Heart right ventricle (tissue), 16 donors: ENCODE data around the gene NR5A1. TPM values are rescaled to one million over a fixed set of nuclear protein-coding genes. Genes with fewer than 3 reads are reported as not detected.

Experiments
- ATAC-seq, 8 donors: fragments of 200-7000 bp; cut with Tn5 transposase; one replicate each; pipeline ENCODE4 v1.9.1; 2020; ENCODE audit warnings: mild to moderate bottlenecking in 8 of 8, moderate library complexity in 8 of 8, moderate number of reproducible peaks in 1 of 8
- DNase-seq, 2 donors: peaks; one replicate each; pipeline ENCODE4 v3.0.0-alpha.2; 2020
- H3K27ac ChIP-seq, 10 donors: fragments of 200-600 bp; sonication (generic) in 2 of 10; one replicate each; pipeline versions ENCODE4 v1.5.0 to v1.8.0; 2020 to 2022; ENCODE audit warnings: mild to moderate bottlenecking in 3 of 10
- H3K27me3 ChIP-seq, 7 donors: fragments of 200-600 bp; one replicate each; pipeline ENCODE4 v1.8.0; 2021 to 2022; ENCODE audit warnings: mild to moderate bottlenecking in 2 of 7
- H3K36me3 ChIP-seq, 9 donors: fragments of 200-600 bp; sonication (generic) in 1 of 9; one replicate each; pipeline versions ENCODE4 v1.5.0 to v1.8.0; 2020 to 2022; ENCODE audit warnings: mild to moderate bottlenecking in 2 of 9
- H3K4me1 ChIP-seq, 9 donors: fragments of 200-600 bp; sonication (generic) in 1 of 9; one replicate each; pipeline versions ENCODE4 v1.5.0 to v1.8.0; 2020 to 2022; ENCODE audit warnings: mild to moderate bottlenecking in 4 of 9
- H3K4me3 ChIP-seq, 10 donors: fragments of 200-600 bp; sonication (generic) in 2 of 10; one replicate each; pipeline versions ENCODE4 v1.5.0 to v1.8.0; 2020 to 2022; ENCODE audit warnings: mild to moderate bottlenecking in 7 of 10, moderate library complexity in 2 of 10
- H3K9me3 ChIP-seq, 11 donors: fragments of 200-600 bp in 10 of 11; sonication (generic) in 2 of 11; one replicate each; pipeline versions ENCODE4 v1.5.0 to v1.8.0; 2013 to 2022; ENCODE audit warnings: mild to moderate bottlenecking in 2 of 11, control low read depth in 1 of 11, moderate library complexity in 1 of 11
- WGBS, 2 donors: extraction: QIAGEN DNeasy Blood & Tissue Kit; methylation state at CpG; one replicate each; pipeline ENCODE4 v1.1.7; 2013; ENCODE audit warnings: inconsistent platforms in 1 of 2; 5-methylcytosine and 5-hydroxymethylcytosine counted together
- intact Hi-C, 10 donors: fragments of 100-400 bp; cut with DNase I; formaldehyde crosslinking; loops; one replicate each; pipeline versions ENCODE4 v1.11.1 to v1.14.2; 2022
- polyA plus RNA-seq, 2 donors: library from polyadenylated mRNA; stranded (reverse); fragments of 200-250 nt; gene quantifications; one replicate each; pipeline ENCODE4 v1.2.3, GENCODE V29; 2013
- total RNA-seq, 10 donors: library from RNA; stranded (reverse); fragmentation: NEBNext Ultra II Directional in 3 of 10; extraction: Animal tissue kit (Norgen Biotek cat#: 25700) in 3 of 10; gene quantifications; one replicate each; pipeline versions ENCODE4 v1.2.1 to v1.2.4, GENCODE V29; 2021 to 2023
- TF ChIP-seq, protein P1 (sequence below), 9 donors: fragments of 200-600 bp; sonication (generic) in 2 of 9; IDR thresholded peaks; one replicate each; pipeline versions ENCODE4 v1.5.0 to v1.8.0; 2021 to 2022; ENCODE audit warnings: antibody characterized with exemption in 9 of 9, mild to moderate bottlenecking in 5 of 9, moderate library complexity in 1 of 9
- donor health status: Arrhythmogenic right ventricular cardiomyopathy.
- donor health status: ischemic (EF 13 %, LVEDD 7.1; RV severe dilation, severe dysfunction).
- donor health status: healthy with polysubstance abuse.
- donor health status: DM: no; HTN: yes; CAD: no.
- donor health status: DM: no; HTN: no; CAD: no.
- donor health status: ischemic (EF 25% LVEDD 6.9; RV normal size, moderate dysfunction).
- donor health status: ischemic (EF 25% LVEDD 5.7; RV mildly dilated, moderate dysfunction).
- donor health status: healthy.
- donor health status: DM: yes; HTN: yes; CAD: no.
- donor health status: Ischemic cardiomyopathy.
- donor health status: ischemic (EF 35%, LVEDD 5.7; RV mildly dilated, moderate dysfunction).
- donor health status: nonischemic (EF 11% LVEDD 7.7; RV severe dilation, severe dysfunction).
- donor health status: DM: yes; HTN: yes; CAD: no.
- donor health status: PGD.
- donor health status: ischemic (EF 29% LVEDD 5.4; RV normal size, mild dysfunction).
- donor health status: nonischemic (EF 23%, LVEDD 6.1; RV moderate dilation, normal function).

The NR5A1 gene
- total and polyA plus RNA-seq, 12 donors = 0.01 to 0.15 TPM; not detected in 10

- intact Hi-C loops = no loop called here
- ATAC-seq (no peak), DNase-seq (no peak)
- WGBS, 2 donors = 95 to 96% methylated on average over 9 of the region's 9 CpGs
- Histone ChIP-seq H3K4me3 (no peak overlapping the region), H3K27ac (no peak overlapping the region), H3K4me1 (no peaks in the 10 kb centered on the region), H3K9me3 (no peaks in the 10 kb centered on the region), H3K36me3 (no peaks in the 10 kb centered on the region), H3K27me3 (peaks cover 11 to 91% (median 76%) of the 10 kb centered on the region in 7 donors)
- TF ChIP-seq, protein P1, sequence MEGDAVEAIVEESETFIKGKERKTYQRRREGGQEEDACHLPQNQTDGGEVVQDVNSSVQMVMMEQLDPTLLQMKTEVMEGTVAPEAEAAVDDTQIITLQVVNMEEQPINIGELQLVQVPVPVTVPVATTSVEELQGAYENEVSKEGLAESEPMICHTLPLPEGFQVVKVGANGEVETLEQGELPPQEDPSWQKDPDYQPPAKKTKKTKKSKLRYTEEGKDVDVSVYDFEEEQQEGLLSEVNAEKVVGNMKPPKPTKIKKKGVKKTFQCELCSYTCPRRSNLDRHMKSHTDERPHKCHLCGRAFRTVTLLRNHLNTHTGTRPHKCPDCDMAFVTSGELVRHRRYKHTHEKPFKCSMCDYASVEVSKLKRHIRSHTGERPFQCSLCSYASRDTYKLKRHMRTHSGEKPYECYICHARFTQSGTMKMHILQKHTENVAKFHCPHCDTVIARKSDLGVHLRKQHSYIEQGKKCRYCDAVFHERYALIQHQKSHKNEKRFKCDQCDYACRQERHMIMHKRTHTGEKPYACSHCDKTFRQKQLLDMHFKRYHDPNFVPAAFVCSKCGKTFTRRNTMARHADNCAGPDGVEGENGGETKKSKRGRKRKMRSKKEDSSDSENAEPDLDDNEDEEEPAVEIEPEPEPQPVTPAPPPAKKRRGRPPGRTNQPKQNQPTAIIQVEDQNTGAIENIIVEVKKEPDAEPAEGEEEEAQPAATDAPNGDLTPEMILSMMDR (IDR thresholded peaks at IDR 0.05) = no peak
These were observed 23.7 kb downstream of the NR5A1 start for GRCh38 chr9:124483481-124483880.

DNA sequence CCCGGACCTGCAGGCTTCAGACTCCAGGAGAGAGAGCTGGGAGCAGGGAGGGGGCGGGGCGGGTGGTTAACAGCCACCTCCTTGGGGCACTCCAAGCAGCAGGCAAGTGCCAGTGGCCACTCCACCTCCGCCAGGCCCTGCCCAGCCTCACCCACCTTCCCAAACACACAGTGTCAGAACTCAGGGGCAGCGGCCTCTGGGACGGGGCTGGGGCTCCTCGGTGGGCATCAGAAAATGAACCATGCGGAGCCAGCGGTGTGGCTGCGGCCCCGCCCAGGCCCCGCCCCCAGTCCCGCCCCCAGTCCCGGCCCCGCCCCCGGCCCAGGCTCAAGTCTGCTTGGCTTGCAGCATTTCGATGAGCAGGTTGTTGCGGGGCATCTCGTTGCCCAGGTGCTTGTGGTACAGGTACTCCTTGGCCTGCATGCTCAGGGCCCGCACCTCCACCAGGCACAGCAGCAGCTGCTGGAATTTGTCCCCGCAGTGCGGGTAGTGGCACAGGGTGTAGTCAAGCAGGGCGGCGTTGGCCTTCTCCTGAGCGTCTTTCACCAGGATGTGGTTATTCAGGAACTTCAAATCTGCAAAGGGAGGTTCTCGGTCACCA is 24.7 kb downstream of the NR5A1 start:
- WGBS, 2 donors = 27 to 31% methylated on average over 26 of the region's 26 CpGs
- intact Hi-C loops = no loop called here
- no peaks in the 10 kb centered on the region for H3K36me3 ChIP-seq
- ATAC-seq (no peak), DNase-seq (no peak)
- H3K27ac ChIP-seq = no peak overlapping the region
- no peak overlapping the region for H3K4me3 ChIP-seq
- TF ChIP-seq, protein P1 (IDR thresholded peaks at IDR 0.05) = no peak
- H3K9me3 ChIP-seq = no peaks in the 10 kb centered on the region
- H3K4me1 ChIP-seq = peaks cover 0 to 8% (median 2%) of the 10 kb centered on the region in 9 donors
- H3K27me3 ChIP-seq = peaks cover 15 to 91% (median 82%) of the 10 kb centered on the region in 7 donors

GRCh38 chr9:124481115-124481514 is 26.1 kb downstream of the NR5A1 start:
- intact Hi-C loops = no loop called here
- Histone ChIP-seq H3K4me3 (no peak overlapping the region), H3K27ac (no peak overlapping the region), H3K9me3 (no peaks in the 10 kb centered on the region), H3K27me3 (peaks cover 20 to 91% (median 82%) of the 10 kb centered on the region in 7 donors), H3K36me3 (no peaks in the 10 kb centered on the region), H3K4me1 (peaks cover 0 to 12% (median 4%) of the 10 kb centered on the region in 9 donors)
- ATAC-seq (no peak), DNase-seq (no peak)
- 61 to 70% methylated on average over 17 of the region's 17 CpGs for WGBS, 2 donors
- TF ChIP-seq, protein P1 (IDR thresholded peaks at IDR 0.05) = no peak

DNA sequence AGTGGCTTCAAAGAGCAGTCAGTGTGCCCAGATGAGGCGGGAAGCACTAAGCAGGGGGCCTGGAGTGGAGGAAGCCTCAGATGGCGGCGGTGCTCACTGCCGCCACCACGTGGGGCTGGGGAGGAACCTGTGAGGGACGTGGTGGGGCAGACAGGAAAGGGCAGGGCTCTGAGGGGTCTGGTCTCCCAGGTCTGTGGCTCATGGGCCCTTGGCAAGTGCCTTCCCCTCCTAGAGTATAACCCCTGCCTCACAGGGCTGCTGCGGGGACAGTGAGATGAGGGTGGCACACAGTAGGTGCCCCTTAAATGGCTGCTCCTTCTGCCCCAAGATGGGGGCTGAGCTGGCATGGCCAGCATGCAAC is 26.6 kb downstream of the NR5A1 start:
- TF ChIP-seq, protein P1 (IDR thresholded peaks at IDR 0.05) = peak in 8 of 9 donors; percentile 6 to 45 (median 33)
- no peak overlapping the region for H3K4me3 ChIP-seq
- peaks cover 20 to 91% (median 82%) of the 10 kb centered on the region in 7 donors for H3K27me3 ChIP-seq
- intact Hi-C loops = no loop called here
- peaks cover 0 to 12% (median 4%) of the 10 kb centered on the region in 9 donors for H3K4me1 ChIP-seq
- H3K9me3 ChIP-seq = no peaks in the 10 kb centered on the region
- DNase-seq (no peak), ATAC-seq (peak in 2 of 8 donors; percentile 41 to 43)
- H3K27ac ChIP-seq = no peak overlapping the region
- no peaks in the 10 kb centered on the region for H3K36me3 ChIP-seq
- WGBS, 2 donors = 9 to 18% methylated on average over 7 of the region's 7 CpGs
